Type B pancreatic cell (in vitro differentiated cells): ENCODE measurements around the gene LCN6. TPM values are rescaled to one million over a fixed set of nuclear protein-coding genes. Genes with fewer than 3 reads are reported as not detected.

ENCODE experiments used
- DNase-seq: peaks from one replicate; pipeline ENCODE4 v3.0.0; 2021; ENCODE audit warnings: mixed read lengths; ENCODE audit not compliant: unreplicated experiment; ENCODE audit errors: extremely low spot score
- H3K27ac Mint-ChIP-seq: 2 replicates; pipeline ENCODE4 v1.8.0; 2021; ENCODE audit warnings: mild to moderate bottlenecking, mixed read lengths
- H3K27me3 Mint-ChIP-seq: 2 replicates; pipeline ENCODE4 v1.8.0; 2021; ENCODE audit warnings: mixed read lengths
- H3K36me3 Mint-ChIP-seq: 2 replicates; pipeline ENCODE4 v1.8.0; 2021; ENCODE audit warnings: mixed read lengths
- H3K4me1 Mint-ChIP-seq: one replicate; pipeline ENCODE4 v1.8.0; 2021; ENCODE audit warnings: mixed read lengths; ENCODE audit not compliant: unreplicated experiment
- H3K4me3 Mint-ChIP-seq: 2 replicates; pipeline ENCODE4 v1.8.0; 2021; ENCODE audit warnings: mild to moderate bottlenecking, mixed read lengths
- H3K9me3 Mint-ChIP-seq: 2 replicates; pipeline ENCODE4 v1.8.0; 2021; ENCODE audit warnings: mixed read lengths
- total RNA-seq: library from RNA; stranded (reverse); gene quantifications from 2 replicates; pipeline ENCODE4 v1.2.1, GENCODE V29; 2021; ENCODE audit warnings: low replicate concordance
- TF ChIP-seq, protein P1 (sequence below): fragments of 200-600 bp; sonication (generic); conservative IDR thresholded peaks from 2 replicates; pipeline ENCODE4 v1.5.0; 2021; ENCODE audit warnings: antibody characterized with exemption, mild to moderate bottlenecking

LCN6 gene
- total RNA-seq, 1 donor from 2014 or later, result not detected

DNA sequence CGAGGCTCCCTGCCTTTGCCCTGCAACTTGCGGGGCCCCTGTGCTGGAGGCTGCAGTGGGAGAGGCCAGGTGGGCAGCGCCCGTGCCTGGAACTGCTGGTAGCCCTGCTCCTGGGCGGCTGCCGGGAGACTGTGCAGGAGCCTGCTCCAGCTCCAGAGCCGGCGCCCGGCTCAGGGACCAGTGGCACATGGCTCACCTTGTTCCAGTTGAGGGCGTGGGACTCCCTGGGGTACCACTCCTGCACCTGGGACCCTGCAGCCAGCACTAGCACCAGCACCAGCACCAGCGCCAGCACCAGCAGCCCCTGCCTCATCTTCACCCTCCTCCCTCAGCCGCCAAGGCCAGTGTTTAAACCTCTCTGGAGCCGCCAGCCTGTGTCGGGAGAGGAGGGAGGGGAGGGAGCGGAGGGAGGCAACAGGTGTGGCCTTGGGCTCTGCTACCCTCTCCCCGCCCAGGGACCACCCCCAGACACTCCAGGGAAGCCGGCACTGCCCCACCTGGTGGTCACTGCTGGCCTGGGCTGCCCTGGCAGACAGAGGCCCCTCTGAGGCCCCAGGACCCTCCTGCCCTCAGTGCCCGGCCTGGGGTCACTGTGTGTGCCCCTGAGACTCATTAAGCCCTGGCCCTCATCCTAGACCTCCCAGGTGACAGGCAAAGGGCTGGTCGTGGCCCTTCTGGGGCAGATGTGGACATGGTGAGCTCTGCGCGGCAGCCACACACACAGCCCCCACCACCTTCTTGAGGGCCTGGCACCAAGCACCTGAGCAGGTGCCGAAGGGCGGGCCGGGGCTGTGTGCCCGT, 5.5 kb downstream of the LCN6 start, which contains the start of gene LCN10:
Gene LCN10, minus strand, starts transcription at position 350 of the 801 bp plus-strand sequence. Its CDS starts 37 bp downstream, at position 313.
- no peak for DNase-seq
- H3K27ac Mint-ChIP-seq, result no peak within 1 kb of the TSS
- H3K27me3 Mint-ChIP-seq, result peaks cover 3% of the 10 kb centered on the region

DNA sequence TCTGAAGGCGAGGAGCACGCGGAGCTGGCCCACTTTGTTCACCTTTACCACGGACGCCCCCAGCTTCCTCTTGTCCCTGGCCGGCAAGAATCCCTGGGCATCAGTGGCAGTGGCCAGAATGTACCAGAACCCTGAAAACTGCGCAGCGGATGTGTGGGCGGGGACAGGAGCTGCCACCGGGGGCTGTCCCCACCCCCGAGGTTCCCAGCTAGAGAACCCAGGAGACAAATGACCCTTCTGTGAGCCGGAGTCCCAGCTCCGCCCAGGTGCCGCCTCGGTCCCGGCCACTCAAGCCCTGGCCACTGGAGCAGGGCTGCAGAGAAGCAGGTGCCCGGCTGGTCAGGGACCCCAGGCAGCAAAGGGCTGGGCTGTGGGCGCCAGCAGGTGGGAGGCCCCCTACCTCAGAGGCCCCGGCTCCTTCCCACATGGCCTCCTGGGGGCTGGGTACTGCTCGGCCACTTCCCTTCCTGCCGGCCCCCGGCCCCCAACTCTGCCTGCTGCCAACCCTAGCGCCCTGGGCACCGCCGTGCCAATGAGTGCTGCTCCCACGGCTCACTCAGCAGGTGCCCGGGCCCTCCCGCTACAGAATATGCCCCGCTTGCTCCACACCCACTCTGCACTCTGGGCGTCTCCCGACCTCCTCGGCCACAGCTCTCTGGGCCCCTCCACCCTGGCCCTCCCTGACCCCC, 6.3 kb downstream of the LCN6 start:
- peaks cover 3% of the 10 kb centered on the region for H3K27me3 Mint-ChIP-seq
- no peaks in the 10 kb centered on the region for H3K9me3 Mint-ChIP-seq
- no peaks in the 10 kb centered on the region for H3K36me3 Mint-ChIP-seq
- no peak for DNase-seq
- no peak overlapping the region for H3K4me3 Mint-ChIP-seq
- TF ChIP-seq, protein P1, sequence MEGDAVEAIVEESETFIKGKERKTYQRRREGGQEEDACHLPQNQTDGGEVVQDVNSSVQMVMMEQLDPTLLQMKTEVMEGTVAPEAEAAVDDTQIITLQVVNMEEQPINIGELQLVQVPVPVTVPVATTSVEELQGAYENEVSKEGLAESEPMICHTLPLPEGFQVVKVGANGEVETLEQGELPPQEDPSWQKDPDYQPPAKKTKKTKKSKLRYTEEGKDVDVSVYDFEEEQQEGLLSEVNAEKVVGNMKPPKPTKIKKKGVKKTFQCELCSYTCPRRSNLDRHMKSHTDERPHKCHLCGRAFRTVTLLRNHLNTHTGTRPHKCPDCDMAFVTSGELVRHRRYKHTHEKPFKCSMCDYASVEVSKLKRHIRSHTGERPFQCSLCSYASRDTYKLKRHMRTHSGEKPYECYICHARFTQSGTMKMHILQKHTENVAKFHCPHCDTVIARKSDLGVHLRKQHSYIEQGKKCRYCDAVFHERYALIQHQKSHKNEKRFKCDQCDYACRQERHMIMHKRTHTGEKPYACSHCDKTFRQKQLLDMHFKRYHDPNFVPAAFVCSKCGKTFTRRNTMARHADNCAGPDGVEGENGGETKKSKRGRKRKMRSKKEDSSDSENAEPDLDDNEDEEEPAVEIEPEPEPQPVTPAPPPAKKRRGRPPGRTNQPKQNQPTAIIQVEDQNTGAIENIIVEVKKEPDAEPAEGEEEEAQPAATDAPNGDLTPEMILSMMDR, result no peak
- no peaks in the 10 kb centered on the region for H3K4me1 Mint-ChIP-seq
- no peak overlapping the region for H3K27ac Mint-ChIP-seq

More for the DNA sequence above, 5.5 kb downstream of the LCN6 start, which contains the start of gene LCN10:
- Mint-ChIP-seq H3K9me3 (no peaks in the 10 kb centered on the region), H3K36me3 (no peaks in the 10 kb centered on the region), H3K4me3 (no peak within 1 kb of the TSS), H3K4me1 (no peaks in the 10 kb centered on the region)
- TF ChIP-seq, protein P1, result peak; percentile 61

GRCh38 chr9:136740971-136741882, 7.1 kb downstream of the LCN6 start:
- no peak overlapping the region for H3K27ac Mint-ChIP-seq
- no peaks in the 10 kb centered on the region for H3K4me1 Mint-ChIP-seq
- DNase-seq, result no peak
- H3K4me3 Mint-ChIP-seq, result no peak overlapping the region
- H3K36me3 Mint-ChIP-seq, result no peaks in the 10 kb centered on the region
- TF ChIP-seq, protein P1, result no peak
- no peaks in the 10 kb centered on the region for H3K9me3 Mint-ChIP-seq
- H3K27me3 Mint-ChIP-seq, result peaks cover 3% of the 10 kb centered on the region

- DNase-seq, result no peak
- TF ChIP-seq, protein P1, result no peak
- Mint-ChIP-seq H3K4me1 (no peaks in the 10 kb centered on the region), H3K4me3 (no peak overlapping the region), H3K27ac (no peak overlapping the region), H3K36me3 (no peaks in the 10 kb centered on the region), H3K27me3 (peaks cover 3% of the 10 kb centered on the region), H3K9me3 (no peaks in the 10 kb centered on the region)
These were observed 7.8 kb downstream of the LCN6 start for GRCh38 chr9:136740491-136740890.

GRCh38 chr9:136740069-136740468, 8.3 kb downstream of the LCN6 start:
- TF ChIP-seq, protein P1, result no peak
- Mint-ChIP-seq H3K4me3 (no peak overlapping the region), H3K4me1 (no peaks in the 10 kb centered on the region), H3K36me3 (no peaks in the 10 kb centered on the region), H3K27ac (no peak overlapping the region), H3K9me3 (no peaks in the 10 kb centered on the region), H3K27me3 (peaks cover 3% of the 10 kb centered on the region)
- no peak for DNase-seq
